HG03575 (cell line): ENCODE data around the gene TFAP2A.

Source experiments
- ATAC-seq: cut with Tn5 transposase; IDR thresholded peaks from one replicate; pipeline ENCODE4 v1.9.1; 2021; ENCODE audit not compliant: unreplicated experiment, insufficient number of reproducible peaks, low FRiP score; ENCODE audit errors: extremely low read depth

The TFAP2A gene

DNA sequence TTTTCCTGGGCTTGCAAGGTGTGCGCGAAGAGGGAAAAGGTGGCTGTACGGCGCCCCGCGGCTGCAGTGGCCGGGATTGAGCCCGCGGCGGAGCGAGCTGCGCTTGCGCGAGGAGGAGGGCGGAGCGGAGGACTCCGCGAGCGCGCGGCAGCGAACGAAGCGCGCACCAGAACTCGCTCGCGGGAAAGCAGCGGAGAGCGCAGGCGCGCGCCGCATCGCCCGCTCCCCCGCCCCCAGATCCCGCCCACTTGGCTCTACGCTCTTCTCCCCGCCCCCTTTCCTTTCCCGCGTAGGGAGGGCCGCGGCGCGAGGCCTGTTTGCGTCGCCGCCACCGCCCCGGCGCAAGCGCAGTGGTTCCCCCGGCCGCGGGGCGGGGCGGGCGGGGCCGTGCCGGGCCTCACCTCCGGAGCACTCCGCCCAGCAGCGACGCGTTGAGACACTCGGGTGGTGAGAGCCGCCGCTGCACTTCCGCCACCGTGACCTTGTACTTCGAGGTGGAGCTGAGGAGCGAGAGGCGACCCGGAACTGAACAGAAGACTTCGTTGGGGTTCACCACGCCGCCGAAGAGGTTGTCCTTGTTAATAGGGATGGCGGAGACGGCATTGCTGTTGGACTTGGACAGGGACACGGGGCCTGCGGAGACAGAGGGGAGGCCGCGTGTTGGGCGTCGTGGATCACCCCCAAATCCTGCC lies 10.6 kb downstream of the TFAP2A start:
- ATAC-seq = peak; percentile 86

DNA sequence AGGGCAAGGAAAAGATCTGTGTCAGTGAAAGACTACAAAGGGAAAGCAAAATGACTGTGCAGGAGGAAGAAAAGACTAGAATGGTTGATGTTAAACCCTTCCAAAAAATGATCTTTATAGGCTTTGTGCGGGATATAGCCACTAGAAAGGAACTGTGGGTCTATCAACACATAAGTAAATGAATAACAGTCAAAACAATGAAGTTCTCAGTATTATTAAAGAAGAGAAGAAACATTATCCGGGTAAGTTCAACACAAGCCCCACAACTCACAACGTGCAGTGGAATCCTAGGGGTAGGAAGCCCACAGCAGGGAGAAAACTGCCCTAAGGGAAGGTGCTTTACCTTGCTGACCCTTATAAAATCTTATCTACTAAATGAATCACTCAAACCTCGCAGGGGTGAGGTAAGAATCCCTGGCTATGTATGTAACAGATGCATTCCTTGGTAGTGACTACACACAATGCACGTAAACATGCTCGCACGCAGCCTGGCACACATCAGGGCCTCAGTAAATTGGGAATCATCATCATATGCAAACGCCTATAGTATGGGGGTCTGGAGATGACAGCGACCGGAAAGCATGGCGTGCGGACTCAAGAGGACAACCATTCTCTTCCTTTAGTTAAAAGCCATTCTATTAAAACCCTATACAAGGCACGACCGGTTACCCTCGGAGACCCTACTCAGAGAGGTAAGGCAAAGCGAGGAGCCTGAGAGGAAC lies 11.3 kb downstream of the TFAP2A start:
- ATAC-seq = peak; percentile 14

DNA sequence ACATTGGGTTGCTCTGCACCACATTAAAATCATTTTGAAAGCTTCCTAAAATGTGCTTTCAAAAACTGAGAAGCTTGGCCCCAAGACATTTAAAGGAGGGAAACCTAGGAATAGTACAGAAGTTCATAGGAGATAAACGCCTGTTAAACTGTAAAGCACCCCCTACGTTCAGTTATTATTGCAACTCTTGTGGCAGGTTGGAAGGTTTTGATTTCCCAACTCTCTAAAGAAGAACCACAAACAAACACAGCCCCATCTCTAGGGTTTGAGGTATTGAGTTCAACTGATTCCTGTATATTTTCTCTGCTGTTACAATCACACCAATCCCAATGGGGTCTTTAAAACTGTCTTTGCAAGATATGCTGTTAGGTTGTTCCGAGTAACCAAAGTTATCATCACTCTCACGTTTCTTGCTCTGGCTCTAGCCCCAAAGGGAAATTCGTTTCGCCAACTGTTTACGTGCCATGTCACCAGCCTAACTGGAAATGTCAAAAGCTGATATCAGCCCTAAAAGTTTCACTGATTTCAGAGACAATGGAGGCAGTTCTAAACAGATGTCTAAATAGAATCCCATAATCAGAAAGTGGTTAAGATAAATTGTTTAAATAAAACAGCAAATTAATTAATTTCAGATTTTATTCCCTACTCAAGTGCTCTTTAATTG lies 12.1 kb downstream of the TFAP2A start:
- no peak for ATAC-seq

DNA sequence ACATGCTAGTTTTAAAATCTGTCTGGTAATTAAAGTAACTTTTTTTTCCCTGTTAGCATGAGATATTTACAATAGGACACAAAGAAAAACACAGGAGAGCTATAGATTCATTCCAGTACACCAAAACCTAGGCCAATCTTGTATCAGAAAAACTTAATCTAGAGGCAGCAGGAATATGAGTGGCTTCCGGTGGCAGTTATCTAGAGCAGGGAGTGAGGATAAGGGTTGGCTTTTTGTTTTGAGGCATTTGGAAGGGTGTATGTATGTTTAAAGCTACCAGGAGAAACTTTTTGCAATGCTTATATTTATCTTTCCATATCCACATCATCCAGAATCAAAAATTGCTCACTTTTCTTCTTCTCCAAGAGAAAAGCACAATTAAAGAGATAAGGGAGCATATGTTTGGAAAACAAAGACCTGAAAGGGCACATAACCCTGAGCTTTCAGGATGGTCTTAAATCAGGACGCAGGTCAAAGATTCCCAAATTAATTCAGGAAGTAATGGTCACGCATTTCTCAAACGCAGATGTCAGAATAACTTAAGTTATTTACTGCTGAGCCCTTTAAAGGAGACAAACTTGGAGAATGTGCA lies 13.1 kb downstream of the TFAP2A start:
- no peak for ATAC-seq

DNA sequence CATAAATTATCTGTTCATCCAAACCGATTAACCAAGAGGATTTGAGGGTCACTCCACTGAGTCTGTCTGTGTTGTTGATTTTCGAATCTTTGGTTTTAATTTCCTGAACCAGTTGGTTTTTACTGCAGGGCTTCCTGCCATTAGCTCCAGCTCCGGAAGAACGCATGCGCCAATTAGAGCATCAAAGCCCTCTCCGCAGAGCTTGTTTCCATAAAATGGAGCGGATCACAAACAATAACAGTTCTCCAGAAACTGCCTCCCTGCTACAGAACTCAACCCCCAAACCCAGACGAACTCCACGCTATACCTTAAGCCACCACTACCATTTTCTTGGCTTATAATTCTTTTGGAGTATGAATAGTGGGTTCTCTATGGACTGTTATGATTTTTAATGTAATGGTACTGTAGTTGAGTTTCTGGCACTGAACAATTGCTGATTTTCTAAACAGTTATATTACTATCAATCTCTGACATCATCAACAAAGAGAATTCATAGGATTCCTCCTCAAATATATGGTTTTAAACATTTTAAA lies 13.8 kb downstream of the TFAP2A start:
- no peak for ATAC-seq

DNA sequence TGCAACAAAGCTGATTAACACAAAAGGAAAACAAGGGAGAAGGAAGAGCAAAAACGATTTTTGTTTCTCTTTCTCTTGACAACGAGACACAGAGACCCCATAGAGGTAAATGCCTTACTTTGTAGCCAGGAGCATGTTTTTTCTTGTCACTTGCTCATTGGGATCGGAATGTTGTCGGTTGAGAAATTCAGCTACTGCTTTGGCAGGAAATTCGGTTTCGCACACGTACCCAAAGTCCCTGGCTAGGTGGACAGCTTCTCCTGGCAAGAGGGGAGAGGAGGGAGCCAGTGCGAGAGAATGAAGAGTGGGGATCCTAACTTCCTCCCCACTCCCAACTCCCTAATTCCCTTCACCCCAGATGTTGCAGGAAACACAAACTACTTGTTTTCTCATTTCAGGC lies 14.5 kb downstream of the TFAP2A start:
- ATAC-seq = no peak

DNA sequence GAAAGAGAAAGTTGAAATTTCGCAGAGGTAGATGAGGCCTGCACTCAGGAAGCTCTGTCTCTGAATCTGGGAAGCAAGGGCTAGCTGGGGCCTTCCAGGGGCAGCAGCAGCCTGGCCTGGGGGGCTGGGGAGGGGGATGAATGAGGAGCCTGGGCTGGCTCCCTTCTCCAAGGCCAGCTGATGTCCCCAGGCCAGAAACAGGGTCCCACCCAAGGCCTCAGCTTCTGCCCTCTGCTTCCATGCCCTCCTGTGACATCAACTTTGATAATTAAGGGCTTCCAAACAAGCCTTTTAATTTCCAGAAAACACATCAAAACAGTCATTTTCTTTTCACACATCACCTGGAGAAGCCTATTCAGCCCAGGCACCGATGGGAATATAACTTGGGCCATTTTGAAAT lies 15.4 kb downstream of the TFAP2A start:
- no peak for ATAC-seq

DNA sequence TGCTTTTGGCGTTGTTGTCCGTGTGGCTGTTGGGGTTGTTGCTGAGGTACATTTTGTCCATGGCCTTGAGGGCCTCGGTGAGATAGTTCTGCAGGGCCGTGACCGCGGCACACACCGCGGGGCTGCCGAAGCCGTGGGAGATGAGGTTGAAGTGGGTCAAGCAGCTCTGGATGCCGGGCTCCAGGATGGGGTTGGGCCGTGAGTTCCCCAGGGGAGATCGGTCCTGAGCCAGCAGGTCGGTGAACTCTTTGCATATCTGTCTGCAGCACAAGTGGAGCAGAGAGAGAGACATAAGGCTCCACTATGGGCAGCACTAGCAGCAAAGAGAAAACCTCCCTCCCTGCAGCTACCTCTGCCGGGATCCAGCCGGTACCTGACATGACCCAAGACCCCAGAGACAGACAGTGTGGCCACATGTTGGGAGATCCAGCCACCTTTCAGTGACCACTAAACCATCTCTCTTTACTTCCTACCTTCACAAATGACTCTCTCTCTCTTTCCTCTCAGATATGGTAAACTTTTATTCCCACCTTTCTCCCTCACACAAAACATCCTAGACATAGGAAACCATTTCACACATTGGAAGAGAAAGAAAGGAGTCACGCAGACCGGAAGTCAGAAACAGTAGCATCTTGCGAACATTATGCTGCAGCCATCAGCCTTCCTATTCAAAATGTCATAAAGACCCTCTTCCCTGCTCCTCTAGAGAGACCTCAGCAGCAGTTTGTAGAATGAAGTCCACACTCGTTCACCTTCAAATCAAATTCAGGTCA lies 16.2 kb downstream of the TFAP2A start:
- ATAC-seq = no peak

DNA sequence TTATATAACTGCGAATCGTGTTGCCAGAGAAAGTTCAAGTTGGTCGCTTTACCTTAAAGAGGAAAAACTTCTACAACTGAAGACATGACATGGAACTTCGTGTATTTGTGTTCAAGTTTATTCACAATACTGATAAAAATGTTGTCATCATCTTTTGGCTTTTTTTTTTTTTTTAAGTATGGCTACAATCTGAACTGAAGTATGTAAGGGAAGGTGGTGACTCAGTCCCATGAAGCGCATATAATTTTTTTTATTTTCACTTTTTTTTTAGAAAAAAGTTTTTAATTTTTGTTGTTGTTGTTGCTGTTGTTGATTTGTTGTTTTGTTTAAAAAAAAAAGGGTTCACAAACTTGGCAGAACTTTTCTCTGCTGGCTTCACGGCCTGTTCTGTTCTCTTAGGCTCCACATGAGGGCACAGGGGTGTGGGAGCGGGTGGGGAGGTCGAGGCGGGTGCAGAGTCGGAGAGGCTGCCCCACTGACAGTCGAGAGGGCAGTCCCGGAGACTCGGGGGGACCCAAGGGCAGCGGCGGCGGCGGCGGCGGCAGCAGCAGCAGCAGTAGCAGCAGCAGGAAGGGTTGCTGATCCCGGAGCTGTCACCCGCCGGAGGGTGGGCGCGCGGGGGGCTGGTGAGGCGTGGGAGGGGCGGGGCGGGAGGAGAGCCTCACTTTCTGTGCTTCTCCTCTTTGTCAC lies 17.0 kb downstream of the TFAP2A start:
- ATAC-seq = no peak

DNA sequence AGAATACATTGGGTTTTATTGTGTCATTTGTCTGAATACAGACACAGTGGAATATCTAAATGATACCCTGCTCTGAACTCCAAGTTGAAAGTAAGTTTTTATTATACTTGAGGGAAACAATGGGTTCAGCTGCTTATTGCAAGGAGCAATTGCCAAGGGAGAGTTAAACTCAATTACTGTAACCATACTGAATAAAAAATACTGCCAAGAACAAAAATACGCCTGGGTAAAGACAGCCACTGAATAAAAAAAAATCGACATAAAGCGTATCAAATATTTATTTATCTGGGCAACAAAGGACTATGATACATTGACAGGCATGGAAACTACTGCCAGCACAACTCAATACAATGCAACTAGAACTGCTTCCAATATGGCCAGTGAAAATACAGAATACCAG lies 18.1 kb downstream of the TFAP2A start:
- ATAC-seq = no peak

DNA sequence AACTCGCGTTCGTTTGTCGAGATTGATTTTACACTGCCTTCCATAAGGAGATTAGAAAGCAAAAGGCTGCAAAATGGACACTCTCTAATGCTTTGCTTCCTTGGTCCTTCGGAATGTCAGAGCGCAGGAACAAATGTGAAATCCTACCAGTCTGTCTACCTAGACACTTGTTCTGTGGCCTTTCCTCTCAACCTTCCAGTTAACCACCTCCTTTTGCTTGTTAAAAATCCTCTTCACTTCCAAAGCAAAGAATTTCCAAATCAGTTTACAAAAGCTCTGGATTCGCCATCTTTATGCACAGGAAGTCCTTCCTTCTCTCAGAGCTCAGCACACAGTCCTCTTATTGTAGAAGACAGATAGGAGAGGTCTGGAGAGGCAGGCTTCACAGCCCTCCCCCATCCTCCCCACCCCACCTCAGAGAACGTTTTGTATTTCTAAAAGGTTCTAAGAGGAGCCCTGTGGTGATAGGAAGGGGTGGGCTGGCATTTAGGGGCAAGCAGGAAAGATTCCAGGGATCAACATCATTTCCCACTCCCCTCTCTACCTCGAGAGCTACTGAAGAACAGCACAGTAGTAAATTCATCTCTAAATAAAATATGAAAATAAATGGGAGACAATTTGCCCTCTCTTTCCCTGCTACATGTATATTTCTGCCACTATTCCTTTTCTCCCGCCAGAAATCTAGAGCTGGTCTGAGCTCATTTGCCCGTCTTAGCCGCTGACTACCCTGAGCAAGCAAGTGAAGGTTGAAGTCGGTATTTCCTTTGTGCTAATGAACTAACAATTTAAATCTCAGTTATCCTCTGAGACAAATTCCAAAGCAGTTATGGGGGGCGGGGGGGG lies 18.9 kb downstream of the TFAP2A start:
- no peak for ATAC-seq

DNA sequence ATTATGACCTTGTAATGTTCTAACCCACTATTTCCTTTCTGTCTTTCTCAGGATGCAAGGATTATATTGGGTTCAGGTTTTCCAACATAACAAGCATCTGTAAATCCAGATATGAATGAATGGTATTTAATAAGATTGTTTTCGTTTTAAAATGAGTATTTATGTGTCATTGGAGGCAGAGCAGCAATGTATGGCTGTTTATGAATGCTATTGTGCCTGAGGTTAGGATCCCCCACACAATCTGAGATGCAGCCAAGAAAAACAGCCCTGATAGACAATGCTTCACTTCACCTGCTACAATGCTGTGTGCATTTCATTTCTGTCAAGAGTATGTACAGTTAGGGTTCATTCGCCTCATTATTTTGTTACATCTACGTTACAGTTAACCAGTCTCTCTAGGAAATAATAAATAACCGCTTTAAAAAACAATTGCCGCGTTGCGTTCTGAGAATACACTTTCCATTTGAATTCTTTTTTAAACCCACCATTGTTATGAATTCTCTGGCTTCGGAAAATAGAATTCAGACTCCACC lies 19.6 kb downstream of the TFAP2A start:
- no peak for ATAC-seq

DNA sequence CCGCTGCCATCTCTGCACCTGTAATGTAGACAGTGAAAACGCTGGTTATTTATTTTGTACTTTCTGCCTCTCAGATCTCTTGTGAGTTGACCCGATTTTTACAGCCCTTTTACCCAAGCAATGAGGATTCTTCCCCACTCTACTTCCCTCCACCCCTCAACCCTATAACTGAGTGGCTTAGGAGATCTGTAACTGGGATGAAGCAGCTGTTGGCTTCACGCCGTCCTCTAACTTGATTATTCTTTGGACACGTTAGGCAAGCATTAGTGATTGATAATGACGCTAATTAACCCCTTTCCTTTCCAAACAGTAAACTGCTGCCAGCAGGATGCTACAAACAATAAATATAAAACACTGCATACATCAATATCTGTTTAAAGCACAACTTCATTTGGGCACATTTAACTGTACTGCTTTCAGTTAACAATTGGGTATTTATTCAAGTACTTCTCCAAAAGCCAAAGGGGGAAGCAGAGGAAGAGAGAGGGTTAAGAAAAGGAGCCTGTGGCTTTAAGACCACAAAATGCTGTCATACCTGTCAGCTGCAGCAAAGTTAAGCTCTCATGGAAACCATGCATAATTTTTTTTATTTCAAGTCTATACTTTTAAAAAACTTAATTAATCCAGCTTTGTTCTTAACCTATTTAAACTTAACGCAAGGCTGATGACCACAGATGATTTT lies 21.2 kb downstream of the TFAP2A start:
- no peak for ATAC-seq

DNA sequence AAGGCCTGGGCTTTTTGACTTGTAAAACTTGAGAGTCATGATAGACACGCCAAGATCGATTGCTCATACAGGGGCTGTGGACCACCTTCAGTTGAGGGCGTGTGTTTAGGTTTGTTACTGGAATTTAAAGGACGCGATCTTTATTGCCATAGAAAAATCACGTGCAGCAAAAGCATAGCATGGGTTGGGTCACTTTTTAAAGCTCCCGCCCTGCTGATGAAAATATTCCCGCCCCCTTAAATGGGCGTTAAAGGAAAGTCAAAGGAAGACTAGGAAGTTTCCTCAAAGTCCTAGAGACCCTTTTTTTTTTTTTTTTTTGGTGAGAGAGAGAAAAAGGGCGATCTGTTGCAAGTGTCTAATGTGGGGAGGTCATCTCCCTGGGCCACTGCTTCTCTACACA lies 23.1 kb downstream of the TFAP2A start:
- ATAC-seq = no peak

DNA sequence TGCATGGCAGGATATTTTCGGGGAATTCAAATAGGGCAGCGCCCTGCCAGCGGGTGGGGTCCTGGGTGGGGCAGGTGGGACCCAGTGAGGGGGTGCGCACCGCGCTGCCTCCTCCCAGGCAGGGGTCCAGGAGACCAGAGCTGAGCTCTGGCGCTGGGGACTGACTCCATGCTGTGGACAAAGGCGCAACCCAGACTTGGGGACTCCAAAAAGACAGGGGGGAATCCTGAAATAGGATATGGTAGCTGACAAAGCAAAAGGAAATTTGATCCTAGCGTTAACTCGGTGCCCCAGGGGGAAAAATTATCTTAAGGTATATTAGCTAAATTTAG lies 23.6 kb downstream of the TFAP2A start:
- no peak for ATAC-seq

DNA sequence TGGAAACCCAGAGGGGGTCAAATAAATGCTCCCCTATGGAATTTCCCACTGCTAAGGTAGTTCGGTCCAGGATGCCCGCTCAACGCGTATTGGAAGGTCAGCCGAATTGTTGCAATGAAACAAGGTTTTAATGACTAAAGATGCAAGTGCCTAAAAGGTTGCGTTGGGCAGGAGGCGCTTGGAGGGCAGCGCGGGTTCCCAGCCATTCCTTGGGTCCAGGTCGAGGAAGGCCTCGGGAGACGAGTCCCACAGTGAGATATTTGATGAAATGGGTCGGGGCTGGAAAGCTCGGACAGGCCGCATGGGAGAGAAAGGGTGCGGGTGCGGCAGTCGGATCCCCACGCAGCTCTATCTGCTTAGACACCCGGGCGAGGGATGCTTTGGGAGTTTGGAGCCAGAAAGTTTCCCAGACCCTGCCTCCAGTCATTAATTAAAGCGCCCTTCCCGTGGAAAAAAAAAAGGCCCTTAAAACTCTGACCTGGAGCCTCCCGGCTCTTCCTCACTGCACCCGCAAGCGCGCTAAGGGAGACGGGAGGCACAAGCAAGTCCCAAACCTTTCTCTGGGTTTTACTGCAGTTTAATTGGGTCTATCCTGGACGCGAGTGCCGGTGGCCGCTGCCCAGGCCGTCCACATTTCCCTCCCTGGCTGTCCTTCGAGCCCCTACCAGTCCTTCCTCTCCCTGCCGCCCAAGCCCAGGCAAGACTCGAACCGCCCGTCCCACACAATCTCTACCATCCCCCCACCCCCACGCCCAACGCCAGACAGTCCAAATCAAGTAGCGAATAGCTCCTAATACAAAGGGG lies 24.2 kb downstream of the TFAP2A start:
- ATAC-seq = no peak
